GM18498 (cell line): ENCODE measurements around the gene OR10J1.
"Not testable (repeated sequence)": the region's sequence is repeated elsewhere in the genome, so short reads cannot be mapped to it uniquely, and the experiment has no call there.

Experiments
- ATAC-seq: cut with Tn5 transposase; IDR thresholded peaks from one replicate; pipeline ENCODE4 v1.9.1; 2021; ENCODE audit warnings: mild to moderate bottlenecking, moderate library complexity; ENCODE audit not compliant: unreplicated experiment

Gene OR10J1

DNA sequence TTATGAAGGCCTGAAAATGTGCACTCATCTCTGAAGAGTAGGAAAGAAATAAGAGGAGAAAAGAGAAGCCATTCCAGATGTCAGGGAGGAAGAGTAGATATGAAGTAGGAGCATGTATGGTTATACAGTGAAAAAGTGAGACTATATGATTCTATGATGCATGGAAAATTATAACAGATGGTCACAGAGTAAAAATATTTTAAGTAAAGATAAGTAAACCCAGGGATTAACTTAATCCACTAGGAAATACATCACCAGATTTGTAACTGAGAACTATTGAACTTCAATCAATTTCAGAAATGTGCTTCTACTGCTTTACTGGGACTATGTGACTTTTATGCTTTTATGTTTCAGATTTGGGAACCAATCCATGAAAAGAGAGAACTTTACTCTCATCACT lies at the start of gene OR10J1:
TSS of gene OR10J1 (plus strand) at position 301 of the 400 bp plus-strand sequence. CDS start at position 371, 70 bp downstream.
- no peak for ATAC-seq

DNA sequence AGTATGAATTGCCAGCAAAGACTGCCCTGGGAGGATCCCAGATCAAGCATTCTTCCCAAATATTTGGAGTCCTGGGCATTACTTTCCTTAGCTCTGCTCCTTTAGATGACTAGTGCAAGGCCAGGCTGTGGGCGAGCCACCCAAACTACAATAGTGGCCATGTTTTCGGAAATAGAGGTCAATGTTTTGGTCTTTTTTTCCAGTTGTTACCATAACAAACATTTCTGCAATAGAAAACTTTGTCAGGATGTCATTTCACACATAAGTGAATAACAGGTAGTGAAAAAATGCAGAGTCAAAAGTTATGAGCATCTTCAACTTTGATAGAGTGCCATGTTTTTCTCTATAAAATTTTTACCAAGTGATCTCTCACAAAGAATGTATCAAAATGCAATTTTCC lies 32.7 kb upstream of the OR10J1 start:
- no peak for ATAC-seq

GRCh38 chr1:159408862-159409400 lies 30.6 kb upstream of the OR10J1 start:
- ATAC-seq: no peak

DNA sequence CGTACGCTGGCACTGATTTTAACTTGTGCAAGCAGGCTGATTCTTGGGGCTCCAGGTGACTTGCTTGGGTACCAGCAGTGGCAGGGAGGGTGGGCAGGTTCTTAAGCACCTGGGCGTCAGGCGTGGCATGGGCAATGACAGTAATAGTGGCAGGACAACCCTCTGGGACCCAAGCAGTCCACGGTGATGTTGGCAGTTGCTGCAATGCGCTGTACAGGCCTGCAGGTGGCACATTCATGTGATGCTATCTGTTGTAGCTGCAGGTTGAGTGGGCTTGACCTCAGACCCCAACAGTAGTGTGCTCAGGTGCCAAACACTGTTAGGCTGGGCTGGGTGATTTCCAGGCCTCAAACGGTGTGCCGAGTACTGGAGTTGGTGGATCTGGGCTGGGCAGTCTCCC lies 17.7 kb upstream of the OR10J1 start:
- no peak for ATAC-seq

GRCh38 chr1:159428536-159428935 lies 11.0 kb upstream of the OR10J1 start:
- ATAC-seq: no peak

DNA sequence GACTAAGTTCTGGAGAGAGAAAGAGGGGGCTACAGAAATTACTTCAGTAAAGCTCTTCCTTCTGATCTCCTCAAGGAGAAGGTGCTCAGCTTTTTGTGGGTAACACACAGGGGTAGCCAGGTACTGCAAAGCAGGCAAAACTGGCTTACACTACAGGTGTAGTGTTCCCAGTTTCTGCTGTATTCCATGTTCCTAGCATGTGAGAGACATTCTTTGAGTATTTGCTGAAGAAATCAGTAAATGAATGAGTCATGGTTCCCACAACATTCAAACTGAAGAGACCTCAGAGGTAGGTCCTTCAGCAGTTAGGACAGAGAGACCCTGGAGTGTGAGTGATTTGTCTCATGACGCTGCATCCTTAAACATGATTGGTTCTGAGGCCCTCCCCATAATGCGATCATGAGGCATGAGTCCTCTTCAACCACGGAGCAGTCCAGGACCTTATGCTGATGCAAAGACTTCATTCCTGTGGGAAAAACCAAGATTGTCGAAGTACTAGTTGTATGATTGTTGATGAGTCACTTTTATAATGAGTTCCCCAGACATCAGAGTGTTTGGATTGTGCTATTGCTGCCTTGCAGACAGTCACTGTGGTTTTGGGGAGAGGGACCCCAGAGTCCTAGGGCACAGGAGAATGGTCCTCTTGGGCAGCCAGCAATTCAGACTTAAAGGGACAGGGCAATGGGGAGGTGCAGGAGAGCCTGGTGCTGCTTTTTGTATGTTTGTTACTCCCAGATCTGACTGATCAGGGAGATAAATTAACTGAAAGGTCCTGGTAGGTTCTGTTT lies 10.3 kb upstream of the OR10J1 start:
- ATAC-seq: no peak

GRCh38 chr1:159430985-159431384 lies 8.5 kb upstream of the OR10J1 start:
- no peak for ATAC-seq

GRCh38 chr1:159431904-159432303 lies 7.6 kb upstream of the OR10J1 start, which contains the start of gene OR10J4:
Gene OR10J4, plus strand, starts transcription at chr1:159432204.
- ATAC-seq: no peak

DNA sequence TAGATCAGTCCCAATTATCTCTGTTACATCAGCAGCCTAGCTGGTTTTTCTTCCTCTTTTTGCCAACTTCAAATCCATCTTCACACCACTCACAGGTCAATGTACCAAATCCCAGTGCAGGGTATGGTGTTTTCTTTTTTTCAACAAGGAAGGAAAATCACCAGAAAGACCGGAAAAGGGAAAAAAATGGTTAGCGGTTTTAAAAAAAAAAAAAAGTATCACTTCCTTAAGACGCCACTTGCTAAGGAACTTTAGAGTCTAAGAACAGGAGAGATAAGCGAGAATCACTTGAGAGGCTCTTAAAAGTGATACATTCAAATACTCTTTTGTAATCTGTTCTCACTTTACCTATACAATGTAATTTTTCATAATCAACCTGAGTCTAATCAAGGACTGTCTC lies 3.1 kb upstream of the OR10J1 start:
- no peak for ATAC-seq

DNA sequence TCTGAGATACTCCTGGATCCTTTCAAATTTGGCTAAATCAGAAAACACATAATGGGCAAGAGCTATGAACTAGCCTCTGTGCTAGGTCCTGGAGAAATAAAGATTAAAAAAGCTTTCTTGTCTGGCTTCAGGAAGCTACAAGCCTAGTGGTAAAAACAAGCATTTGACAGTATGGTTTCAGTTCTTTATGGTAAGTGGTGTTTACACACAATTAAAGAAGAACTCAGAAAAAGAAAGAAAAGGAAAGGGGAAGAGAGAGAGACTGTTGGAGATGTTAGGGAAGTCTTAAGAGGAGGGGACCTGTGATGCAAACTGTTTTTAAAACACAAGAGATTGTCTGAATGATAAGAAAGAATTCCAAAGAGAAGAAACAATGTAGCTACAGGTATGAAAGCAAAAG lies 1.8 kb downstream of the OR10J1 start:
- no peak for ATAC-seq

DNA sequence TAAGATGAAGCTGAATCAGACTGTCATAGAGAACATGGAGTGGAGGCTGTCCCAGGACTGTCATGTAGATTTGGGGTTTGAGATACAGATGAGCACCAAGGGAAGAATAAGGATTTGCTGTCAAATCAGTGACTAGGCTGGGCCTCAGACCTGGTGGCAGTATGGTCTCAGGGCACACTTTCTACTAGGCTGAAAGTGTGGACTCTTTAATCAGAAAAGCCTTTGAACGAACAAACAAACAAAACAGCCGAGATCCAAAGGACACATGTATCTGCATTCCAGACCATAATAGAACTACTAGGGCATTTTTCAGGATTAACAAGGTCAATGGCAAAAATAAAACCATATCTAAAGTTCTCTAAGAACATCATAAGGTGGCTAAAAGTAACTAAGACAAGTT lies 2.9 kb downstream of the OR10J1 start:
- ATAC-seq: no peak

DNA sequence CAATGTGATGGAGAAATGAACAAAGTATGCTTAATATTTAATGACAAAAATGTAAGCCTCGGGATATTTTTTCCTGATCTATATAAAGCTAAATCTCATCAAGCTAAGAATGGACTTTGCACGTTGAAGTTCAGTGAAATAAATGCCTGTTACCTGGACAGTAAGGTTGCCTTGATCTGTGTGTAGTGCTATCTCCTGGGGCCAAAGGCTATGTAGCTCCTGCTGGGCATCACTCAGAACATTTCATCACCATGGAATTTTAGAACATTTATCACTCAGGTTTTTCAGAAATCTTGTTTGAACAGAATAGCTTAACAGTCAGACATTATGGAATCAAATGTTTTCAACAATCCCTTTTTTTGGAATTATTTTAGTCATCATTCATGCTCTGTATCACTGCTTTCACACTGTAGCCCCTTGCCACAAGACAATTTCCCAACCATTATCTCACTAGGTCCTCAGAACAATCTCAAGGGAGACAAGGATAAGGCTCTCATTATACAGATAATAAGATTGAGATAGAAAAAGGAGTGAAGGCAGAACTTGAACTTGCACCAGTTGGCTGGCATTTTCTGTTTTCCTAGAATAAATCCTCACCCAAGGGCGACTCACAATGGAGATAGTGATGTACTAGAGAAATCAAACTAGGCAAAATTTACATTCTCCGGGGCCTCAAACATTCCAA lies 3.7 kb downstream of the OR10J1 start:
- ATAC-seq: no peak

- no peak for ATAC-seq
Measured at GRCh38 chr1:159444511-159444910, 5.0 kb downstream of the OR10J1 start.

- ATAC-seq: no peak
Measured at GRCh38 chr1:159448181-159448580, 8.7 kb downstream of the OR10J1 start.

DNA sequence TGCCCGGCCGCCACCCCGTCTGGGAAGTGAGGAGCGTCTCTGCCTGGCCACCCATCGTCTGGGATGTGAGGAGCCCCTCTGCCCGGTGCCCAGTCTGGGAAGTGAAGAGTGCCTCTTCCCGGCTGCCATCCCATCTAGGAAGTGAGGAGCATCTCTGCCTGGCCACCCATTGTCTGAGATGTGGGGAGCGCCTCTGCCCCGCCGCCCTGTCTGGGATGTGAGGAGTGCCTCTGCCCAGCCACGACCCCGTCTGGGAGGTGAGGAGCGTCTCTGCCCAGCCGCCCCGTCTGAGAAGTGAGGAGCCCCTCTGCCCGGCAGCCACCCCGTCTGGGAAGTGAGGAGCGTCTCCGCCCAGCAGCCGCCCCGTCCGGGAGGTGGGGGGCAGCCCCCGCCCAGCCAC lies 10.1 kb downstream of the OR10J1 start:
- not testable (repeated sequence) for ATAC-seq

DNA sequence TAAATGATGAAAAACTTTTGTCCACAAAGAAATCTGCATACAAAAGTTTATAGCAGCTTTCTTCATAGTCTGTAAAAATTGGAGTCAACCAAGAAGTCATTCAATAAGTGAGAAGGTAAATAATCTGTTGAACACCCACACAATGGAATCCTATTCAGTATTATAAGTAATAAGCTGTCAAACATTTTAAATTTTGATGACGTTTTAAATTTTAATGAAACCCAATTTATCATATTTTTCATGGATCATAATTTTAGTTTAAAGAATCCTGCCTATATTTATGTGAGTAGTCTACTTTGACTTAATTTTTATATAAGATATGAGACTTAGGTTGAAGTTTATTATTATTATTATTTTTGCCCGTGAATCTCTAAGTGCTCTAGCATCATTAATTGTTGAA lies 20.0 kb downstream of the OR10J1 start:
- no peak for ATAC-seq

GRCh38 chr1:159465191-159465603 lies 25.7 kb downstream of the OR10J1 start:
- ATAC-seq: no peak

DNA sequence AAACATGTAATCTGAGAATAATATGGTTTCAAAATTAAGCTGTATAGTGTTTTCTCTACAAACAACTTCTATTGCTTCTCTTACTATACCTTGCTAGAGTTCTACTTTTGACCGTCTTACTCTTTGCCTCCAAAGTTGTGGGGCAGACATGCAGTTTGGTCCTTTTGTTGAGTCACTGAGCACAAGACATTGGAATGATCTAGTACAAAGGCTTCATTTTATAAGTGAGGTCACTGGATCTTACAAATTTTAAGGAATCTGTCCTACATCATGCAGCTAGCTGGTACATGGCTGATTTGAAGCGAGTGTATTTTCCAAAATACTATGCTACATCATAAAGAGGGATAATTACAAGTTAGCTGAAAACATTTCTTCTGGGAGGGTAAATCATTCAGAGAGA lies 28.8 kb downstream of the OR10J1 start:
- no peak for ATAC-seq

DNA sequence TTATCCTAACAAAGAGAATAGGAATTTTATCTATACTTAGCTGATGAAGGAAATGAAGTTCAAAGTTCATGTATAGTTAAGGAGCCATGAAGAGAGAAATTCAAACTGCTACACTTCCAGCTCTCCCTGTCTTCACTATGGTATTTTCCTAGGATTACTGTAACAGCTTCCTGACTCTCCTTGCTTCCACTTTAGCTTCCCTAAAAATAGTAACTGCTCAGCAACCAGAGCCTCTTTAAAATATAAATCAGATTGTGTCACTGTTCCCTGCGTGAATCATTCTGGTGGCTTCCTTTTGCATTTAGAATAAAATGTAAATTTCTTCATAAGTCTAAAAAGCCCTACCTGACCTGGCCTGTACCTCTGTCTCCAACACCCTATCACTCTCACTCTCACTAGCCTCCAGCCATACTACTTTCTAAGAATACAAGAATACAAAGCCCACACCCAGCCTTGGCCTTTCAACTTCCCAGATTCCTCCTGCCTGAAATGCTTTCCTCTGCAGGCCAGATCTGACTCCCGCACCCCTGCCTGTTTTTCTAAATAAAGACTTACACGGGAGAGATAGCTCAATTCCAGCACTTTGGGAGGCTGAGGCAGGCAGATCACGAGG lies 30.5 kb downstream of the OR10J1 start:
- no peak for ATAC-seq

DNA sequence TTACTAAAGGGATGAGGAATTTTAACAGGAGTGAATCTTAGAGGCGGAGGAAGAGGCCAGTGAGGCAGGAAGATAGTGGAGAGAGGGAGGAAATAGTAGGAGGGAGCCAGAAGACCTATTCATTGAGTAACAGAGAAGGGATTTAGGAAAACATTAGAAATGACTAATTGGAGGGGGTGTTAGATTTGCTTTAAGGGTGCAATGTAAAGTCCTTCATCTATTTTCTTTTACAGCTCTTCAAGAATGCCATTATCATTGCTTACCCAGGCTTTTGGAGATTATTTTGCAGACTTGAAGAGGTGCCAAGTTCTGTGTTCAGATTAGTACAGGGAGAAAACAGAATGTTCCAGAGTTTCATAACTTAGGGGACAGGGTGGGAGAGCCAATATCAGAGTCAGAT lies 33.8 kb downstream of the OR10J1 start:
- no peak for ATAC-seq

DNA sequence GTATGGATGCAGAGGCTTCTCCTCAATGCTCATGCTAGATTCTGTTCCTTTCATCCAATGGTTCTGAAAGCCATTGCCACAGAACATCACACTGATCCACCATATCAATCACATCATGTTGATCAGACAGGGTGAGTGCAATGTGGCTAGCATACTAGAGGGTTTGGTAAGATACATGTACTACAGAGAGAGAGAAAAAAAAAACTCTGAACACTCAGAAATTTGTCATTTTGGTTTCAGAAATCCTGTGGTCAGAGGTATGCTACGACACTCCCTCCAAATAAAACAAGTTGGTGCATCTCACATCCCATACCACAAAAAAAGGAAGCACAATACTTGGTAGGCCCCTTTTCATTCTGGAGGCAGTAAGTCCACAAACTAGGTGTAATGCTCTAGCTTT lies 35.4 kb downstream of the OR10J1 start:
- no peak for ATAC-seq

- no peak for ATAC-seq
Measured at GRCh38 chr1:159483501-159483900, 44.0 kb downstream of the OR10J1 start.
